Measurements from ENCODE around the gene STK39. TPM values are rescaled to one million over a fixed set of nuclear protein-coding genes. Genes with fewer than 3 reads are reported as not detected.
A peak's percentile ranks its signal among the peaks of the same experiment; 100 is the strongest.

STK39 gene
- total and polyA plus RNA-seq, 2 donors (not counting 1 experiment from before 2014, with no cell fraction given) = 16.7 to 30.1 TPM

GRCh38 chr2:168138374-168138773 is 109.0 kb downstream of the STK39 start:
- no peak overlapping the region for H3K4me3 ChIP-seq (replicated peaks in 1 of 4; ENCODE audit: control extremely low read depth in 1 of 4, insufficient read depth in 1 of 4, low read depth in 3 of 4, low read length in 4 of 4)
- no peaks in the 10 kb centered on the region for H4K20me1 ChIP-seq (ENCODE audit: control insufficient read depth, extremely low read depth, insufficient read depth, low read length)
- DNase-seq (ENCODE audit: low read depth in 2 of 2) = peak in 1 of 2 donors; percentile 55
- peaks cover 4% of the 10 kb centered on the region for H3K4me1 ChIP-seq (ENCODE audit: control insufficient read depth, extremely low read depth, insufficient read depth, low read length)
- H3K36me3 ChIP-seq (ENCODE audit: control insufficient read depth, insufficient read depth, low read length) = peaks cover 2% of the 10 kb centered on the region
- no peak overlapping the region for H3K9ac ChIP-seq (ENCODE audit: insufficient read depth, low read length)
- no peaks in the 10 kb centered on the region for H3K79me2 ChIP-seq (ENCODE audit: control insufficient read depth, insufficient read depth, low read length)
- no peak overlapping the region for H3K27ac ChIP-seq (ENCODE audit: insufficient read depth, low read length)
- H3K4me2 ChIP-seq (ENCODE audit: extremely low read depth, insufficient read depth, low read length) = no peak overlapping the region
- H2AFZ ChIP-seq (ENCODE audit: low read length) = no peak overlapping the region
- no peaks in the 10 kb centered on the region for H3K9me3 ChIP-seq (ENCODE audit: control insufficient read depth, insufficient read depth, low read depth, low read length)
- H3K27me3 ChIP-seq (ENCODE audit: control insufficient read depth, insufficient read depth, low read length) = no peaks in the 10 kb centered on the region
- TF ChIP-seq CTCF (conservative IDR thresholded peaks at IDR 0.05 in 1 of 2, IDR thresholded peaks at IDR 0.05 in 1 of 2; ENCODE audit: low read depth in 1 of 2, low read length in 2 of 2) (no peak), EZH2 (IDR thresholded peaks at IDR 0.05; ENCODE audit: low read length, missing control alignments) (no peak)

DNA sequence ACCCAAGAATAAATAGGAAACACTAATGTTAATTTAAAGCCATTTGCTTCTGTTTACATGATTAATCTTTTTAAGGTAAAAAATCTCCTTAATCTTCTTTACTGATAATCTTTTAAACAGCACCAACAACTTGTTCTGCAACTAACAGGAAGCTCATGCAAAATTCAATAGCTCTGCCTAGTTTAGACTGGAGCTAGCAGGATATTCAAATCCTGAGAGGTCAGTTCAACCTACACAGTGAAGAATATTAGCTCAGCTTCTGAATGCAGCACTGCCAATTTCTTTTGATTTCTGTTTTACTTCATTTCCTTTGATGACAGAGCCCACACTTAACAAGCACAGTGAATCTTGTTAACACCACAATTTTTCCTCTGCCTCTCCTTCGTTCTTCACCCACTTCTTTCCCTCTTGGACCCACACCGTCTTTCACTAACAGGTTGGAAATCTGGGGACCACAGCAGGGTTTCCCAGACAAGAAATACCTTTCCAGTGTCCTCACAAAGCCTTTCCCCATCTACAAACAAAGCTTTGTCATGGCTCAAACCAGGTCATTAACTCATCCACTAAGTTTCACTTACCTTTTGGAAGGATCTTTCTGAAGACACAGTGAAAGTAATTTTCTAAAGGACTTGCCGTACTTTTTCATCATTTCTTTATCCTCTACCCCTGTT is 109.8 kb downstream of the STK39 start:
- H2AFZ ChIP-seq (ENCODE audit: low read length) = no peak overlapping the region
- H3K4me3 ChIP-seq (replicated peaks in 1 of 4; ENCODE audit: control extremely low read depth in 1 of 4, insufficient read depth in 1 of 4, low read depth in 3 of 4, low read length in 4 of 4) = no peak overlapping the region
- H3K4me1 ChIP-seq (ENCODE audit: control insufficient read depth, extremely low read depth, insufficient read depth, low read length) = peaks cover 4% of the 10 kb centered on the region
- no peak overlapping the region for H3K4me2 ChIP-seq (ENCODE audit: extremely low read depth, insufficient read depth, low read length)
- no peaks in the 10 kb centered on the region for H3K9me3 ChIP-seq (ENCODE audit: control insufficient read depth, insufficient read depth, low read depth, low read length)
- no peak for DNase-seq (ENCODE audit: low read depth in 2 of 2)
- no peak overlapping the region for H3K27ac ChIP-seq (ENCODE audit: insufficient read depth, low read length)
- H3K27me3 ChIP-seq (ENCODE audit: control insufficient read depth, insufficient read depth, low read length) = no peaks in the 10 kb centered on the region
- H3K36me3 ChIP-seq (ENCODE audit: control insufficient read depth, insufficient read depth, low read length) = peaks cover 2% of the 10 kb centered on the region
- no peak for TF ChIP-seq CTCF (conservative IDR thresholded peaks at IDR 0.05 in 1 of 2, IDR thresholded peaks at IDR 0.05 in 1 of 2; ENCODE audit: low read depth in 1 of 2, low read length in 2 of 2)
- TF ChIP-seq EZH2 (IDR thresholded peaks at IDR 0.05; ENCODE audit: low read length, missing control alignments) = no peak
- H4K20me1 ChIP-seq (ENCODE audit: control insufficient read depth, extremely low read depth, insufficient read depth, low read length) = no peaks in the 10 kb centered on the region
- H3K9ac ChIP-seq (ENCODE audit: insufficient read depth, low read length) = no peak overlapping the region
- no peaks in the 10 kb centered on the region for H3K79me2 ChIP-seq (ENCODE audit: control insufficient read depth, insufficient read depth, low read length)

GRCh38 chr2:168136392-168136977 is 110.9 kb downstream of the STK39 start:
- Histone ChIP-seq H3K9ac (ENCODE audit: insufficient read depth, low read length) (no peak overlapping the region), H3K27me3 (ENCODE audit: control insufficient read depth, insufficient read depth, low read length) (no peaks in the 10 kb centered on the region), H3K4me1 (ENCODE audit: control insufficient read depth, extremely low read depth, insufficient read depth, low read length) (peaks cover 4% of the 10 kb centered on the region), H3K4me2 (ENCODE audit: extremely low read depth, insufficient read depth, low read length) (no peak overlapping the region), H3K79me2 (ENCODE audit: control insufficient read depth, insufficient read depth, low read length) (no peaks in the 10 kb centered on the region), H4K20me1 (ENCODE audit: control insufficient read depth, extremely low read depth, insufficient read depth, low read length) (no peaks in the 10 kb centered on the region), H2AFZ (ENCODE audit: low read length) (no peak overlapping the region), H3K9me3 (ENCODE audit: control insufficient read depth, insufficient read depth, low read depth, low read length) (no peaks in the 10 kb centered on the region), H3K4me3 (replicated peaks in 1 of 4; ENCODE audit: control extremely low read depth in 1 of 4, insufficient read depth in 1 of 4, low read depth in 3 of 4, low read length in 4 of 4) (no peak overlapping the region), H3K36me3 (ENCODE audit: control insufficient read depth, insufficient read depth, low read length) (peaks cover 2% of the 10 kb centered on the region), H3K27ac (ENCODE audit: insufficient read depth, low read length) (no peak overlapping the region)
- TF ChIP-seq EZH2 (IDR thresholded peaks at IDR 0.05; ENCODE audit: low read length, missing control alignments) = no peak
- TF ChIP-seq CTCF (conservative IDR thresholded peaks at IDR 0.05 in 1 of 2, IDR thresholded peaks at IDR 0.05 in 1 of 2; ENCODE audit: low read depth in 1 of 2, low read length in 2 of 2) = peak in 1 of 2 donors; percentile 51
- peak; percentile 45 to 65 for DNase-seq (ENCODE audit: low read depth in 2 of 2)

Data from fibroblast of lung (primary cell).